Measurements from ENCODE around the gene RTP5. TPM values are rescaled to one million over a fixed set of nuclear protein-coding genes. Genes with fewer than 3 reads are reported as not detected.

Gene RTP5
- total RNA-seq, 1 donor from 2014 or later, result not detected

DNA sequence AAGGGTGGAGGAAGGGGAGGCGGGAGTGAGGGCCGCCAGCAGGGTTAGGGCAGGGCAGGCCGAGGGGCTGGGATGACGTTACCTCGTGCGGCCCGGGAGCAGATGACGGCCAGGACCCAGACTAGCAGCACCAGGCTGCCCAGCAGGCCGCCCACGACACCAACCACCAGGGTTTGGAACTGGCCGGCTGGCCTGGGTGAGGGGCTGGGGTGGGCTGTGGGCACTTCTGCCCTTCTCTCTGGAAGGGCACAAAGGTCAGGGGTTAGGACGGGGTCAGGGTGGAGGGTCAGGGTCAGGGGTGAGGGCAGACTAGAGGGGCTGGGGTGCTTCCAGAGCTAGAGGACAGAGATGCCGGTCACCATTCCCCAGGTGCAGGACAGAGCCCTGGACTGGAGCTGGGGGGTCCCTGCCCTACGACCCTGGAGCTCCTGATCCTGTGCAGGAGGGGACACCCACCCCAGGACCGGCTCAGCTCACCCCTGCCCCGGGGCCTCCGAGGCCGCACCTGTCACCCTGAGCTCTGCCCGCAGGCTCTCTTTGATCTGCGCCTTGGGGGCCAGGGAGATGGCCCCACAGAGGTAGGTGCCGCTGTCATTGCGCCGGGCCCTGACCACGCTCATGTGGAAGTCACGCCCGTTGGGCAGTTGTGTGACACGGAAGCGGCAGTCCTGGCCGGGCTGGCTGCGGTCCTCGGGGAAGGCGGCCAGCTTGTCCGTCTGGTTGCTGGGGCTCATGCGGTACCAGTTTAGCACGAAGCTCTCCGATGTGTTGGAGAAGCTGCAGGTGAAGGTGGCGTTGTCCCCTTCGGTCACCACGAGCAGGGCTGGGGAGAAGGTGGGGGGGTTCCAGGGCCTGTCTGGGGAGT is 17.2 kb upstream of the RTP5 start:
- Histone ChIP-seq H2AFZ (ENCODE audit: low read depth, low read length) (no peak overlapping the region), H3K4me1 (ENCODE audit: insufficient read depth, low read length) (peaks cover 9% of the 10 kb centered on the region), H3K27me3 (ENCODE audit: insufficient read depth, low read length) (no peaks in the 10 kb centered on the region), H3K36me3 (ENCODE audit: insufficient read depth, low read length) (no peaks in the 10 kb centered on the region), H3K9me3 (ENCODE audit: insufficient read depth, low read depth, low read length) (no peaks in the 10 kb centered on the region), H3K4me2 (ENCODE audit: low read length) (no peak overlapping the region), H3K27ac (ENCODE audit: low read depth, low read length) (no peak overlapping the region), H3K9ac (ENCODE audit: low read length) (no peak overlapping the region), H4K20me1 (ENCODE audit: insufficient read depth, low read length) (no peaks in the 10 kb centered on the region), H3K79me2 (ENCODE audit: insufficient read depth, low read length) (no peaks in the 10 kb centered on the region), H3K4me3 (ENCODE audit: insufficient read depth, low read depth, low read length) (no peak overlapping the region)
- no peak overlapping the region for H3K4me3 Mint-ChIP-seq (ENCODE audit: unreplicated experiment)
- no peaks in the 10 kb centered on the region for H3K36me3 Mint-ChIP-seq (ENCODE audit: low read depth, unreplicated experiment)
- no peak for DNase-seq (ENCODE audit: low read depth)
- no peak for FAIRE-seq
- H3K9me3 Mint-ChIP-seq (ENCODE audit: unreplicated experiment), result no peaks in the 10 kb centered on the region
- H3K27me3 Mint-ChIP-seq (ENCODE audit: low read depth, unreplicated experiment), result peaks cover 14% of the 10 kb centered on the region
- TF ChIP-seq EZH2 (IDR thresholded peaks at IDR 0.05; ENCODE audit: insufficient read depth, low read length), result no peak
- TF ChIP-seq, protein P1, sequence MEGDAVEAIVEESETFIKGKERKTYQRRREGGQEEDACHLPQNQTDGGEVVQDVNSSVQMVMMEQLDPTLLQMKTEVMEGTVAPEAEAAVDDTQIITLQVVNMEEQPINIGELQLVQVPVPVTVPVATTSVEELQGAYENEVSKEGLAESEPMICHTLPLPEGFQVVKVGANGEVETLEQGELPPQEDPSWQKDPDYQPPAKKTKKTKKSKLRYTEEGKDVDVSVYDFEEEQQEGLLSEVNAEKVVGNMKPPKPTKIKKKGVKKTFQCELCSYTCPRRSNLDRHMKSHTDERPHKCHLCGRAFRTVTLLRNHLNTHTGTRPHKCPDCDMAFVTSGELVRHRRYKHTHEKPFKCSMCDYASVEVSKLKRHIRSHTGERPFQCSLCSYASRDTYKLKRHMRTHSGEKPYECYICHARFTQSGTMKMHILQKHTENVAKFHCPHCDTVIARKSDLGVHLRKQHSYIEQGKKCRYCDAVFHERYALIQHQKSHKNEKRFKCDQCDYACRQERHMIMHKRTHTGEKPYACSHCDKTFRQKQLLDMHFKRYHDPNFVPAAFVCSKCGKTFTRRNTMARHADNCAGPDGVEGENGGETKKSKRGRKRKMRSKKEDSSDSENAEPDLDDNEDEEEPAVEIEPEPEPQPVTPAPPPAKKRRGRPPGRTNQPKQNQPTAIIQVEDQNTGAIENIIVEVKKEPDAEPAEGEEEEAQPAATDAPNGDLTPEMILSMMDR (IDR thresholded peaks at IDR 0.05; ENCODE audit: insufficient read depth, low read depth, low read length), result no peak
- peak overlapping the region; percentile 18 for H3K27ac Mint-ChIP-seq (ENCODE audit: unreplicated experiment)
- H3K4me1 Mint-ChIP-seq (ENCODE audit: low read depth, unreplicated experiment), result no peaks in the 10 kb centered on the region

DNA sequence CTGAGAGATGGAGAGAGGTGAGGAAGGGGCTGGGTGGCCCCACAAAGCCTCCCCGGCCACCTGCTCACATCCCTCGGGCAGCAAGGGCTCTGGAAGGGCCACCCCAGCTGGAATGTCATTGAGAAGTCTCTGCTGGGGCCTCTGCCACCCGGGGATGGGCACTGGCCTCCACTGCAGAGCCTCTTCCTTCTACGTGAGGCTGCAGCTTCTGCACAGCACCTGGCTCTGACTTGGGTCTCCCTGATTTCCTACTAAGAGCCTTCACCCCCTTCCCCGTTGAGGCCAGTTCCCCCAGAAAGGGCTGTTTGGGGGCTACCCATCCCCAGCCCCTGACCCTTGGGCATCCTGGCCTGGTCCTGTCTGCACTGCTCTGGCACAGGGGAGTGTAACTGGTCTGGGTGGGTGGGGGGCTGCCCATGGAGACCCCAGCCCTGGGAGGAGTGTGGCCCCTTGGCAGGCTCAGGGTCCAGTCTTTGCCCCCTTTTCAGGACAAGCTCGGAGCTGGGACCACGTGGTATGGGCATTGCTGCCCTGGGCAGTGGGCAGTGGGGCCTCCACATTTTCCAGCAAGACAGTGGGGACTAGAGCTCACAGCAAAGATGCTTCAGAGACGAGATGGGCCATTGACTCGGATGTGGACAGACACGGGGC is 16.4 kb upstream of the RTP5 start:
- no peaks in the 10 kb centered on the region for H3K4me1 Mint-ChIP-seq (ENCODE audit: low read depth, unreplicated experiment)
- Histone ChIP-seq H3K27ac (ENCODE audit: low read depth, low read length) (no peak overlapping the region), H2AFZ (ENCODE audit: low read depth, low read length) (no peak overlapping the region), H3K4me1 (ENCODE audit: insufficient read depth, low read length) (peaks cover 9% of the 10 kb centered on the region), H3K27me3 (ENCODE audit: insufficient read depth, low read length) (no peaks in the 10 kb centered on the region), H4K20me1 (ENCODE audit: insufficient read depth, low read length) (no peaks in the 10 kb centered on the region), H3K9me3 (ENCODE audit: insufficient read depth, low read depth, low read length) (no peaks in the 10 kb centered on the region), H3K4me3 (ENCODE audit: insufficient read depth, low read depth, low read length) (no peak overlapping the region), H3K9ac (ENCODE audit: low read length) (no peak overlapping the region), H3K79me2 (ENCODE audit: insufficient read depth, low read length) (no peaks in the 10 kb centered on the region), H3K4me2 (ENCODE audit: low read length) (no peak overlapping the region), H3K36me3 (ENCODE audit: insufficient read depth, low read length) (no peaks in the 10 kb centered on the region)
- H3K27me3 Mint-ChIP-seq (ENCODE audit: low read depth, unreplicated experiment), result peaks cover 15% of the 10 kb centered on the region
- no peak for TF ChIP-seq EZH2 (IDR thresholded peaks at IDR 0.05; ENCODE audit: insufficient read depth, low read length)
- TF ChIP-seq, protein P1 (IDR thresholded peaks at IDR 0.05; ENCODE audit: insufficient read depth, low read depth, low read length), result no peak
- no peaks in the 10 kb centered on the region for H3K9me3 Mint-ChIP-seq (ENCODE audit: unreplicated experiment)
- H3K27ac Mint-ChIP-seq (ENCODE audit: unreplicated experiment), result peak overlapping the region; percentile 18
- no peaks in the 10 kb centered on the region for H3K36me3 Mint-ChIP-seq (ENCODE audit: low read depth, unreplicated experiment)
- no peak overlapping the region for H3K4me3 Mint-ChIP-seq (ENCODE audit: unreplicated experiment)
- no peak for DNase-seq (ENCODE audit: low read depth)
- FAIRE-seq, result no peak
